T-helper 17 cell (primary cell): Measurements from ENCODE around the gene MEIOC. TPM values are rescaled to one million over a fixed set of nuclear protein-coding genes. Genes with fewer than 3 reads are reported as not detected.
A peak's percentile ranks its signal among the peaks of the same experiment; 100 is the strongest.
"Not testable (repeated sequence)": the region's sequence is repeated elsewhere in the genome, so short reads cannot be mapped to it uniquely, and the experiment has no call there.

Experiments
- ATAC-seq: fragments of 150-1000 bp; cut with Tn5 transposase; 2 replicates; pipeline ENCODE4 v1.10.0; 2021; ENCODE audit warnings: mild to moderate bottlenecking, moderate library complexity
- DNase-seq, 3 donors: peaks; one replicate each; pipeline versions ENCODE4 v3.0.0 to v3.0.0-alpha.2; 2020 to 2021
- H3K9me3 ChIP-seq: one replicate; pipeline ENCODE4 v1.7.0; 2013; ENCODE audit warnings: low read length, mild to moderate bottlenecking; ENCODE audit not compliant: control insufficient read depth, poor library complexity, severe bottlenecking
- H3K27ac Mint-ChIP-seq: one replicate; pipeline ENCODE4 v1.8.0; 2022; ENCODE audit warnings: mild to moderate bottlenecking, moderate library complexity, mixed read lengths
- H3K27me3 Mint-ChIP-seq: one replicate; pipeline ENCODE4 v1.8.0; 2022; ENCODE audit warnings: mixed read lengths
- H3K36me3 Mint-ChIP-seq: one replicate; pipeline ENCODE4 v1.8.0; 2022; ENCODE audit warnings: low read depth, mixed read lengths
- H3K4me1 Mint-ChIP-seq: one replicate; pipeline ENCODE4 v1.8.0; 2022; ENCODE audit warnings: mild to moderate bottlenecking, mixed read lengths
- H3K4me3 Mint-ChIP-seq: one replicate; pipeline ENCODE4 v1.8.0; 2022; ENCODE audit warnings: mild to moderate bottlenecking, moderate library complexity, mixed read lengths
- total RNA-seq, 4 donors: library from RNA in 2 of 4; stranded (reverse) in 2 of 4; gene quantifications; one replicate each; pipeline ENCODE4 v1.2.3 and lab custom pipeline; 2022 to 2026

The MEIOC gene
- total RNA-seq, 2 donors from 2014 or later = not detected

GRCh38 chr17:44693609-44694008 is 37.3 kb downstream of the MEIOC start:
- Mint-ChIP-seq H3K27ac (no peak overlapping the region), H3K4me3 (no peak overlapping the region)

GRCh38 chr17:44700288-44700687 is 44.0 kb downstream of the MEIOC start:
- H3K4me1 Mint-ChIP-seq, H3K27ac Mint-ChIP-seq, H3K36me3 Mint-ChIP-seq: not testable (repeated sequence)

More at GRCh38 chr17:44693609-44694008, 37.3 kb downstream of the MEIOC start:
- DNase-seq (no peak), ATAC-seq (no peak)
- no peaks in the 10 kb centered on the region for H3K9me3 ChIP-seq
- Mint-ChIP-seq H3K27me3 (no peaks in the 10 kb centered on the region), H3K4me1 (peaks cover 23% of the 10 kb centered on the region), H3K36me3 (peaks cover 2% of the 10 kb centered on the region)

GRCh38 chr17:44707755-44708400 is 51.6 kb downstream of the MEIOC start:
- DNase-seq (no peak), ATAC-seq (no peak)
- H3K4me1 Mint-ChIP-seq = peaks cover 2% of the 10 kb centered on the region
- peaks cover 10% of the 10 kb centered on the region for H3K27me3 Mint-ChIP-seq
- H3K36me3 Mint-ChIP-seq = peaks cover 2% of the 10 kb centered on the region
- no peak overlapping the region for H3K27ac Mint-ChIP-seq
- H3K9me3 ChIP-seq = no peaks in the 10 kb centered on the region
- no peak overlapping the region for H3K4me3 Mint-ChIP-seq

More at GRCh38 chr17:44700288-44700687, 44.0 kb downstream of the MEIOC start:
- not testable (repeated sequence) for H3K4me3 Mint-ChIP-seq, ATAC-seq, H3K27me3 Mint-ChIP-seq, DNase-seq, H3K9me3 ChIP-seq

DNA sequence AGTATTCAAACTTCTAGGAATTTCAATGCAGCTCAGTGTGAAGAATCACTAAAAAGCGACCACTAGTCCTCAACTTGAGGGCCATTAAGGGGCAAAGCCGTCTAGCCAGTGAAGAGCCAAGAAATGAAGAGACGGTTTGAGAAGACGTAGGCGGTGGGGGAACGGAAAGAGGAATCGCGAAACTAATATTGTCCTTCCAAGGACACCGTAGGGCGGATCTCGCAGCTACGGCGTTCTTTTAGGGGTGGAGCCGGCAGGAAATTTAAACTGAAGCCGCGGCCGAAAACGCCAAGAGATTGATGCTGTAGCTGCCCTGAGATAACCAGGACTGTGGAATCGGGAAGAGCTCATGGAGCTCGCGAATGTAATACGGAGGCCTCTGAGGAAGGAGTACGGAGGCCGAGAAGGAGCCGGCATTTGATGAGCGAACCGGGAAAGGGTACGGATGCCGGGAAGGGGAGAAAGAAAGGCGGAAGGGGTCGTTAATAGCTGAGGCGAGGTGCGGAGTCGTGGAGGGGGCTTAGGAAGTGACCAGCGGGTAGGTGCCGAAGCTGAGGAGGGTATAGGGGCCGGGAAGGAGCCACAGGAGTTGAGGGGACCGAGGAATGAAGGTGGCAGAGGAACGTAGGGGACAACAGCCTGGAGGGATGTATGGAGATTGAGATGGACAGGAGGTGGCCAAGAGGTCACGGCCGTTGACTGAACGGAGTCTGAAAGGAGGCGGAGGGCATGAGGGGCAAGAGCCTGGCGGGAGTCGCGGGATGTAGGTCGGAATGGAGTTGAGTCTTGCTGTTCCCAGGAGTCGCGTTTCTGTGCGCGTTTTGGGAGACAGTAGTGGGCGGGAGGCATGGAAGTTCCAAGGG is 52.4 kb downstream of the MEIOC start, which contains the start of gene DBF4B:
DBF4B (plus strand) TSS at position 265 of the 863 bp plus-strand sequence; CDS start at position 421, 156 bp downstream.
- Mint-ChIP-seq H3K36me3 (peaks cover 2% of the 10 kb centered on the region), H3K27ac (no peak within 1 kb of the TSS), H3K27me3 (peaks cover 10% of the 10 kb centered on the region), H3K4me3 (no peak within 1 kb of the TSS), H3K4me1 (peaks cover 2% of the 10 kb centered on the region)
- ATAC-seq (peak; percentile 96), DNase-seq (peak; percentile 60 to 74 (median 67))
- H3K9me3 ChIP-seq = no peaks in the 10 kb centered on the region

DNA sequence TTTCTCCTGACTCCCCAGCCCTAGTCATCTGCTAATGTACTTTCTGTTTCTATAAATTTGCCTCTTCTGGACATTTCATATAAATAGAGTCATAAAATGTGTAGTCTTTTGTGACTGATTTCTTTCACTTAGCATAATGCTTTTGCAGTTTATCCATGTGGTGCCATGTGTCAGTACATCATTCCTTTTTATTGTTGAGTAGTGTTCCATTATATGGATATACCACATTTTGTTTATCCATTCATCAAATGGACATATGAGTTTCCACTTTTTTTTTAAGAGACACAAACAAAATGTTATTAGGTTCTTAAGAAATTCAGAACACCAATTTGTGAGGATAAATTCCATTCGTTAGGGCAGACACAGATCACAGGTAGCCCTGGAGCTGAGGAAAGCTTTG is 63.2 kb downstream of the MEIOC start:
- Mint-ChIP-seq H3K27me3 (no peaks in the 10 kb centered on the region), H3K27ac (no peak overlapping the region), H3K36me3 (peaks cover 6% of the 10 kb centered on the region), H3K4me1 (no peaks in the 10 kb centered on the region), H3K4me3 (no peak overlapping the region)
- H3K9me3 ChIP-seq = no peaks in the 10 kb centered on the region
- DNase-seq (no peak), ATAC-seq (no peak)

GRCh38 chr17:44722254-44722653 is 66.0 kb downstream of the MEIOC start:
- H3K4me1 Mint-ChIP-seq = no peaks in the 10 kb centered on the region
- ATAC-seq = no peak
- H3K9me3 ChIP-seq = no peaks in the 10 kb centered on the region
- peaks cover 3% of the 10 kb centered on the region for H3K36me3 Mint-ChIP-seq
- no peak for DNase-seq
- H3K4me3 Mint-ChIP-seq = no peak overlapping the region
- H3K27ac Mint-ChIP-seq = no peak overlapping the region
- H3K27me3 Mint-ChIP-seq = no peaks in the 10 kb centered on the region

Other genes with a start within 250 kb of the MEIOC start
- 10 to 100 TPM; 63.4 to 79.6 TPM for gene GPATCH8, start 153.1 kb upstream of the MEIOC start, total RNA-seq
- gene FZD2, start 99.0 kb upstream of the MEIOC start, total RNA-seq = under 1 TPM in 1 of 2 donors, not detected in 1; 0.22 TPM
- 10 to 100 TPM; 19.2 to 23.8 TPM for gene CCDC43, start 33.3 kb downstream of the MEIOC start, total RNA-seq
- gene DBF4B, start 52.2 kb downstream of the MEIOC start, total RNA-seq = 1 to 10 TPM; 2.2 to 3.8 TPM
- gene ADAM11, start 102.5 kb downstream of the MEIOC start, total RNA-seq = under 1 TPM; 0.08 to 0.40 TPM
- gene GJC1, start 173.8 kb downstream of the MEIOC start, total RNA-seq = not detected
- not detected for gene HIGD1B, start 191.4 kb downstream of the MEIOC start, total RNA-seq
- 100 to 1,000 TPM; 109 to 133 TPM for gene EFTUD2, start 243.0 kb downstream of the MEIOC start, total RNA-seq